Measurements from ENCODE around the gene GABBR2.
"Not testable (repeated sequence)": the region's sequence is repeated elsewhere in the genome, so short reads cannot be mapped to it uniquely, and the experiment has no call there.

GABBR2 gene

DNA sequence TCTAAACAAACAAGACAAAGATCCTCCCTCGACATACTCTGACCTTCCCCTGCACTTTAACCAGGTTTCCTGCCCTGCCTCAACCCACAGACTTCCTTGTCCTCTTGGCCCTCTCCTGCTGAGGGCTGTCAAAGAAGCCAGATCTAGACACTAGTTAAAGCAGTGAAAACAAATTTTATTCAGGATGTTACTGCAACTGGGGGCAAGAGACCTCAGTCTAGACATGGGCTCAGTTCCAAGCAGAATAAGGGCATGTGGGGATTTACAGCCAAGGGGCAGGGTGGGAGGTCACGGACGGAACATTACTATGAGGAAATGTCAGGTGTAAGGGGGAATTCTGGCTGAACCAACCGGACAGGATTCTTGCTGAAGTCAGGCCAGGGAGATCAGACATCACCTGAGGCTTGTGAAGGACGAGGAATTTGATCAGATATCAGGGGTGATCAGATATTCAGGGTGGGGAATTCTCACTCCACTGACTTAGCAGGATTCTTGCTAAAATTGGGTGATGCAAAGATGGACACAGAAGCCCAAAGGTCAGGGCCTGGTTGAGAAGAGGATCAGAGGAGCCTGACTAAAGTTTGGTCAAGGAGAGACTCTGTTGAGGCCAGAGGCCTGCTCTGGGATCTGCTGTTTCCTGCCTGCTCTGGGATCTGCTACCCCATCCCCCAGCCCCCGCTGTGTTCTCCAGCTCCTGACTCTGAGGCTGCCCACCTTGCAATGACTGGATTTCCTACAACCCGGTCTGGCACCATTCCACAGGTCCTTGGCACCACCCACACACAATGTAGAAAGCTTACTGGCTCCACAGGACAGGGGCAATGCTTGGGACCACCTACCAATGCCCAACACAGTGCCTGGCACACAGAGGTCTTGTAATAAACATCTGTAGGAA, 21.5 kb downstream of the GABBR2 start:
- no peak for DNase-seq (ENCODE audit: low read depth)

DNA sequence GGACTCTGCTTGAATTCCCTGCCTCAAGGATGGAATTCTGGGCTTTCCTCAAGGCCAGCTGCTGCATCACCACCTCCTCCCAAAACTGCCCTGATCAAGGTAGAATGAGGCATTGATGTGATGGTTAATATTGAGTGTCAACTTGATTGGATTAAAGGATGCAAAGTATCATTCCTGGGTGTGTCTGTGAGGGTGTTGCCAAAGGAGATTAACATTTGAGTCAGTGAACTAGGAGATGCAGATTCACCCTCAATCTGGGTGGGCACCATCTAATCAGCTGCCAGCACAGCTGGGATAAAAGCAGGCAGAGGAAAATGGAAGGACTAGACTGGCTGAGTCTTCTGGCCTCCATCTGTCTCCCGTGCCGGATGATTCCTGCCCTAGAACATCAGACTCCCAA, 23.9 kb downstream of the GABBR2 start:
- not testable (repeated sequence) for DNase-seq (ENCODE audit: low read depth)

DNA sequence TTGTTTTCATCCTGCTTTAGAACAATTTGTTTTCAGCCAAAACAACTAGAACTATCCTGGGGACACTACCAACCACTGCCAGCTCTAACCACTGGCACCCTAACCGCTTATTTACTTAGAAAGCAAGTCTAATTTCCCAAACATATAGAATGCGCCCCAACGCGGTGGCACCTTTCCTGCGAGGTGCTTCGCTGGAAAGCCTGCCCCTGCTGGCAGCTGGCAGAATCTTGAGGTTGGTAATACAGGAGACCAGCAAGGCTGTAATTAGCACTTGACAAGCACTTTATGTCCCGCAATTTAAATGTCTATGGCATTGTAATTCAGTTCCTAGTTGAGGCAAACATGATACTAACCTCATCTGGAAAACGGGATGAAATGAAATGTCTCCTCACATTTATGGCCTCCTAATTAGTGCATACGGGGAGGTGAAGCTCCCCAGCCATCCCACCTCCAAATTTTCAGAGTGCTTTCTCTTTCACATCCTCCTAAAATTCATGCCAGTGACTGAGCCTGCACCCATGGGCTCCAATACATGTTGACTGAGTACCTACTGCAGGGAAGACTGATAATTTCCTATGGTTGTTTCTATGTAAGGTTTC, 30.4 kb downstream of the GABBR2 start:
- DNase-seq (ENCODE audit: low read depth), result no peak

DNA sequence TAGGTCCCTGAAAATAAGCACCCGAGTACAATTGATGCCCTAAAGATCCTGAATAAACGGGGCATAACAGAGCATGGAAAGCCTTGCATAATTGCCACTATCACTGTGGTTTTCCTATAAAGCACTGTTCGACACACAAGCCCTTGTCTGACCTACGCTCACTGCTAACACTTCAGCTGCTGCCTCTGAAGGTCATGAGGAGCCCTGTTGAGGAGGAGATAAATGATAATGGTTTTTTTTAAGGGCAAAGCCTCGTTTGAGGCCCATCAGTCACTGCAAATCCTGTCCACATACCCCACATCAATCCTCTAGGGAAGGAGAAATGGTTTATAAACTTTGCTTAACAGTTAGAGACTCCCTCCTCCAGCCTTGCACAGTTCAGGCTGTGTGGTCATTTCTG, 35.1 kb downstream of the GABBR2 start:
- DNase-seq (ENCODE audit: low read depth), result no peak

DNA sequence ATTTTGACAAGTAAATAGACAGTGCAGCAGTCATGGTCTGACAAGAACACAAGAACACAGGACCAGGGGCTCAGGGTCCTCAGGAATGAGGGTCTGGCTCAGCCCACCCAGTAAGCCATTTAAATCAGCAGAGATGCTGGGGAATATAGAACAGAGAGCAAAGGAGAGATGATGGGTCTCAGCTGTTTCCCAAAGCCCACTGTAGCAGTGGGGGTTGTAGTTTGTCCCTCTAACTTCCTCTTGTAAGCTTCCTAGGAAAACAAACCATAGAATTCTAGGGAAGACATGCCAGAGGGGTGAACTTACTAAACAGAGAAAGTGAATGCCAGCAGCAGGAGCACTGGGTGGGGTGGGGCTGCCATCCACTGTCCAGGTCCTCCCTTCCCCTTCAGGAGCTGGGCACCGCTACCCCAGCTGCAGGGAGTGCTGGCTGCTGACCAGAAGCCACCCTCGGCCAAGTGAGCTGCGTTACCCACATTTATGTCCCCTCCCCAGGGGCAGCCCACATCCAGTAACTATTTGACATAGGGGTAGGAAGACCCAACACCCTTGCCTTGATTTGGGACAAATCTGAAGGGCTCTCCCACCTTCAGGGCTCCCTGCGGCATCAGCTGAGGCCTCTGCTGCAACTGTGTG, 41.6 kb downstream of the GABBR2 start:
- no peak for DNase-seq (ENCODE audit: low read depth)

DNA sequence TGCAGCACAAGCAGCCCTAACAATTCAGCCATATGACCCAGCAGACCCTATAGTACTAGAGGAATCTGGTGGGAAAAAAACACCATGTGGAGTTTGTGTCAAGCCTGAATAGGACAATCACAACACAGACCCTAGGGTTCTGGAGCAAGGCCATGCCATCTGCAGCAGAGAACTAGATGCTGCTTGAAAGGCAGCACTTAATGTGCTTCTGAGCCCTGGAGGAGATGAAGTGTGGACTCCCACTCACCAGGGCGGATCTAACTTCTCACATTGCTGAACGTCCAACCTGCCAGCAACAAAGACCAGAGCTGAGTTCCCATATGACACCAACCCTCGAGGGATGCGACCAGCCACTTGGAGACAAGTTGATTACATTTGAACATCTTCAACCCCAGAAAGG, 43.2 kb downstream of the GABBR2 start:
- no peak for DNase-seq (ENCODE audit: low read depth)

DNA sequence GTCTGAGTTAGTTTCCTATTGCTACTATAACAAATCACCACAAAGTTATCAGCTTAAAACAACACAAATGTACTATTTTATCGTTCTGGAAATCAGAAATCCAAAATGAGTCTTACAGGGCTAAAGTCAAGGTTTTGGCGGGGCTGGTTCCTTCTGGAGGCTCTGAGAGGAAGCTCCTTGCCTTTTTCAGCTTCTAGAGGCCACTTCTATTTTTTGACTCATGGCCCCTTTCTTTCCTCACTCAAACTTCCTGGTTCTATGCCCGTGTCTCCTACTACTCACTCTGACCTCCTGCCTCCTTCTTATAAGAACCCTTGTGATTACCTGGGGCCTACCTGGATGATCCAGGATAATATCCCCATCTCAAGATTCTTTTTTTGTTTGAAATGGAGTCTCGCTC, 48.2 kb downstream of the GABBR2 start:
- DNase-seq (ENCODE audit: low read depth), result no peak

DNA sequence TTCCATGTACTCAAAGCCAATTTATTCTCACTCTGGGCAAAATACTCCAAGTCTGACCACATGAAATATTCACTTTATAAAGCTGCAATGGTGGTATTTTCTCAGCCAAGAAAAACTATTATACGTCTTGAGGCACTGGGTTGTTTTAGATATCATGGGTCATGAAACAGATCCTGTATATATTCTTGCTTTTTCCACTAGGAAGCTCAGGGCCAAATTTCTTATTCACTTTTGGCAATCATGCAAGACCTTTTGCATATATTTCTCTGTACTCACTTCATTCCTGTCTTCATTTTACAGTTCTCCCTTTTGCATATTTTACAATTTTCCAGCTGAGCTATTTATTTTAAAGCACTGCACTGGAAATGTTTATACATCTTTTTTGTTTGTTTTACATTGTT, 49.8 kb downstream of the GABBR2 start:
- no peak for DNase-seq (ENCODE audit: low read depth)

DNA sequence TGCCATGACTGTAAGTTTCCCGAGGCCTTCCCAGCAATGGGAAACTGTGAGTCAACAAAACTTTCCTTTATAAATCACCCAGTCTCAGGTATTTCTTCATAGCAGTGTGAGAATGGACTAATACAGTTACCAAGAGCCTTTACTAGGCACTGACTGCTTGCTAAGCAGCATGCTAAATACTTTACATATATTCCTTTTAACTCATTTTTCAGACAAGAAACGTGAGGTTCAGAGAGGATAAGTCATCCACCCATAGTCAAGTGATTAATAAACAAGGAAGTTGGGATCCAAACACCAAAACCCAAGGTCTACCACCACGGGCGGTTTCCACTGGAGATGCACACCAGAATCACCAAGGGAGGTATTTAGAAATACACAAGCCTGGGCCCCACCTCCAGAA, 50.8 kb downstream of the GABBR2 start:
- DNase-seq (ENCODE audit: low read depth), result no peak

DNA sequence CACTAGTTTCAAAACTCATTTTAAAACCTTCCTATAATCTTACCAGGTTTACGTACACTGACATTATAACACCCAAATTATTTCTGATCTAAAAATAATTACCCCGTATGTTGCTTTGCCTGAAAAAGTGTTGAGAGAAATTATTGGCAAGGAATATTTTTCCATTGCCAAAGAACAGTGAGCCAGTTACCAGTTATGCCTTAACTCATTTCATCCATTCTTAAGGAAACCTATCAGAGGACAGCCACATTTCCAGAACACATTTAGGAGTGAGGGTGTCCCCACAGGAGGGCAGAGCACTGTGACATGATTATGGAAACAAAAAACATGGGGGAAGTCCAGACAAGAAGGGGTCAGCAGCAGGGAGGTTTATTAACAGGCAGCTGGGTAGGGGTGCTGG, 52.2 kb downstream of the GABBR2 start:
- no peak for DNase-seq (ENCODE audit: low read depth)

DNA sequence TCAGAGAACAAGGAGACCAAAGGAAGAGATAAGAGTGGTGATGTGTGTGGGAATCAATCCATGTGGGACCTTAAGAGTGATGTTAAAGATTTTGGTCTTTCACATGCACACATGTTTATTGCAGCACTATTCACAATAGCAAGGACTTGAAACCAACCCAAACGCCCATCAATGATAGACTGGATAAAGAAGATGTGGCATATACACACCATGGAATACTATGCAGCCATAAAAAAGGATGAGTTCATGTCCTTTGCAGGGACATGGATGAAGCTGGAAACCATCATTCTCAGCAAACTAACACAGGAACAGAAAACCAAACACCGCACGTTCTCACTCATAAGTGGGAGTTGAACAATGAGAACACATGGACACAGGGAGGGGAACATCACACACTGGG, 53.3 kb downstream of the GABBR2 start:
- DNase-seq (ENCODE audit: low read depth), result not testable (repeated sequence)

DNA sequence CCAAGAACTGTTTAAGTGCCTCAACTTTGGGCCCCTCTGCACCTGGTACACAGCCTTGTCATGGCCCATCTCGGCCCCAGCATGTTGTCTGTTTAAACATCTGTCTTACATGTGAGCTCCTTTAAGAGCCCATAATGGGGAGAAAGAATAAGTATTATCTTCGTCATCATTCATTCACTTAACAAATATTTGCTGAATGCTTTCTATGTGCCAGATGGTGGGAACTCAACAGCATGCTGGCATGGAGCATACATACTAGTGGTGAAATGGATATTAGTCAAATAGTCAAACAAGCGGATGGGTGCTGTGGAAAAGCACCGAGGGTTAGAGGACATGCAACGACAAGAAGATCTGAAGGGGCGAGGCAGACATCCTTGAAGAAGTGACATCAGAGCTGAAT, 54.5 kb downstream of the GABBR2 start:
- DNase-seq (ENCODE audit: low read depth), result no peak

DNA sequence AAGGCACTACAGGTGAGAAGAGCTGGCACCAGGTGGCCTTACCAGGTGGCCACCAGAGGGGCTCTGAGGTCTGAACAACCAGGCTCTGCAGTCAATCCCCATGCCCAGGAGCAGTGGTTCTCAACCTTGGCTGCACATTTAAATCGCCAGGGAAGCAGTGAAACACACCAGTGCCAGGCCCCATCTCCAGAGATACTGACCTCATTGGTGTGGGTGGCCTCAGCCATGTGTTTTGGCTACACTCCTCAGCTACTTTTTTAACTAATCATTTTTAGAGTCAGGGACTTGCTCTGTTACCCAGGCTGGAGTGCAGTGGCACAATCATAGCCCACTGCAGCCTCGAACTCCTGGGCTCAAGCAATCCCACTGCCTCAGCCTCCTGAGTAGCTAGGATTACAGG, 56.0 kb downstream of the GABBR2 start:
- DNase-seq (ENCODE audit: low read depth), result no peak

DNA sequence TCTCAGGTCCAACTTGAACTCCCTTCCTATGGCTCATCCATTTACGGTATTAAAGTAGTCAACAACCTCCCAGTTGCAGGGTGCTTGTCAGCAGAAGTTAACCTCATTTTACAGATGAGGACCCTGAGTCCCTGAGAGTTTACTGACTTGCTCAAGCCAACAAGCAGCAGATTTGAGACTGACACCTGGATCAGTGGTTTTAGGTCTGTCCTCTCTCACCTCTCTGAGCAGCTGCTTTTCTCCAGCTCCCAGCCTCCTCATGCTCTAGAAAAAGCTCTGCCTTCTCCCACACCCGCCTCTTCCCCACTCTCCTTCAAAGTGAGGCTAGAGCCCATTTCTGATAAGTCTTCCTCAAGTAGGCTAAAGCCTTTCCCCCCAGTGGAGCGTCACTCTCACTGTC, 56.4 kb downstream of the GABBR2 start:
- DNase-seq (ENCODE audit: low read depth), result no peak

DNA sequence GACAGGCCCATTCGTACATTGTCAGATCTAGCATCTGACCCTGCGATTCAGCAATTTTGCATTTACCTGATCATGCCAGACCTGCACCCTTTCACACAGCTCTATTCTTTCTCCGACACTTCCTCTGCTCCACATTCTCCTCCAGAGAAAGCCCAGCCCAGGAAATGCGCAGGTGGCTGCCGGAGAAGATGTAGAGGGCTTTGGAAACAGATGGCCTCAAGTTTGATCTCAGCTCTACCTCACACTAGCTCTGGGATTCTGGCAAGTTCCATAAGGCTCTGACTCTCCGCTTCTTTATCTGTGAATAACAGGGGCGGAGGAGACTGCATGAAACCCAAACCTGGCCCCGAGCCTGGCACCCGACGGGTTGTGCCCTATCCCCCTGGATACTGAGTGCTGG, 61.5 kb downstream of the GABBR2 start:
- DNase-seq (ENCODE audit: low read depth), result no peak

DNA sequence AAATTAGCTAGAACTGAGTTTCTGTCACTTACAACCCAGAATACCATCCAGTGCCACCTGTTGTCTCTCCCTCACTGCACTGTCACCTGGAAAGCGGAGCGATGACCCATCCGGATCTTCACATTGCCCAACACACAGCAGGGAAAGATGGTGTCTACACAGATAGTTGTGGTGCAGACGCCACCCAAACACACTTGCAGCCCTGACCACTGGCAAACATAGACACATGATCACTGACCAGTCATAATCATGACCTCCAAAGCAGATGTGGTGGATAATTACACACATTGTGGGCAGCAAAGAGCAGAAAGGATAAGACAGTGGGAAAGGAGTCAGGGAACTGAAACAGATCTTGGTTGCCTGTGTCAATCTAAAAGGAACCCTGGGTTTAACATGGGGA, 64.7 kb downstream of the GABBR2 start:
- DNase-seq (ENCODE audit: low read depth), result no peak

DNA sequence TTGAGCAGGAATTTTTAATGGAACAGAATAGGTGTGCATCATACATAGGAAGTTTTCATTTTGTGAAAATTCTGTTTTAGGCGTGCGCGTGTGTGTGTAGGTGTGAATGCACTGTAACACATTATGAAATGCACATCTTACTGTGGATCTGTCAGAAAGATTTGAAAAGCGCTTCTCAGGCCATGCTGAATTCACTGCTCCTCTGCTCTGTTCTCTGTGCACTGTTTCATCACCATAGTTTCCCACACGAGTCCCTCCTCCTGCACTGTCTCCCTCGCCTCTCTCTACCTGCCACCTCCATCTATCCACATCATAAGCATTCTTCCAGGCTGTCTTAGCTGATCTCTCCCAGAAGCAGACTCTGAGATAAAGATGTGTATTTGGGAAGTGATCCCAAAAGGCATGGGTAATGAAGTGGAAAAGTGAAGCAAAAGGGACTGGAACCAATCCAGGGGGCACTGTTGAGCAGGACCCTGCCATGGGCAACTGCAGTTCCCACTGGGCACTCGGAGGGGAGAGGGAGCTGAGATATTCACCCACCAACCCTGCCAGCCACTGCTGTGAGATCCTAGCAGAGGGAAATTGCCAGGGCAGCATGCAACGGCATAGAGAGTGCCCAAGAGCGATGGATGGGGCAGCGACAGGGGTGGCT, 65.9 kb downstream of the GABBR2 start:
- no peak for DNase-seq (ENCODE audit: low read depth)

DNA sequence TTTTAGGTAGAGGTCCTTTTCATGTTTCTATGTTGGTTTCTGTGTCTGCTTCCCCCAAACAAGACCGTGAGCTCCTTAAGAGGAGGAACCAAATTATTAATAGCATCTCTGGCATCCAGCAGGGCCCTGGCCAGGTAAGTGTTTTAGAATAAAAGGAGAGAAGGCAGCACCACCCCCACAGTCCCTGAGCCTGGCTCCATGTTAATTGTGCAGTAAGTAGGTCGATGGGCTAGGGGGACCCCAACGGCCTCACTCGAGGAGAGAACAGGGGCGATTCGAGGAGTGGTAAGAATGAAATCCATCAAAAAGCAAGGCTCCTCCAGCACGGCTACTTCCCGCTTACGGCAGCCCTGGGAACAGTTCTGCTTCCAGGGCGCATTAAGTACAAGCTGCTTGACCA, 67.0 kb downstream of the GABBR2 start:
- no peak for DNase-seq (ENCODE audit: low read depth)

DNA sequence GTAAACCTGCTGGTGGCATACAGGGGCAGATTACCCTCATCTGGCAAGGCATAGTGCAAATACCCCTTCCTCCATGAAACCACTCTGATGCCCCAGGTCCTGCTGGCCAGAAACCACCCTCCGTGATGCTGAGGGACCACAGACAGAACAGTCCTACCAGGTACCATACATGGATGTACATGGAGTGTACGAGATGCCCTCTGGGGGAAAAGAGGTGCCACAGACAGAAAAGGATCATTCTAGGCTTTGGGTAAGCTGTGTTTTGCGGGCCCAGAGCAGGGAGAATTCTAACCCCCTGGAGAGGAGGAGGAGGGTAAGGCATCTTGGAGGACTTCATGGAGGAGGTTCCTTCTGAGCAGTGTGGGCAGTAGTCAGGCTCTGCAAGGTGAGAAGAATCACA, 68.3 kb downstream of the GABBR2 start:
- no peak for DNase-seq (ENCODE audit: low read depth)

DNA sequence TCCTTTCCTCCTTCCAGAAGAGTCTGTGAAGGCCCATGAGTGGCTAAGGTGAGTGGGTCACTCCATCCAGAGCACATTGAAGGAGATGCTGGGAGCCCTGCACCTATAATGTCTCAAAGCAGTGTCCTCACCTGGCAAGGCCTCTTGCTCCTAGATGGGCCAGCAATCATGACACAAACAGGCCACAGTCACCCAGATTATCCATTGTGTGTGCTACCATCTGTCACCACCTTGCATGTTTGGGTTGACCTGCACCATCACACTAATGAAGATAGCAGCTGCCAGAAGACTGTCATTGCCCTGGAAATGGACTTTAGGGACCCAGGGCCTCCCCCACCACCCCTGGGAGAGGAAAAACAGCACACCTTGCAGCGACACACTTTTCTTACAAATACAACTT, 69.6 kb downstream of the GABBR2 start:
- no peak for DNase-seq (ENCODE audit: low read depth)

DNA sequence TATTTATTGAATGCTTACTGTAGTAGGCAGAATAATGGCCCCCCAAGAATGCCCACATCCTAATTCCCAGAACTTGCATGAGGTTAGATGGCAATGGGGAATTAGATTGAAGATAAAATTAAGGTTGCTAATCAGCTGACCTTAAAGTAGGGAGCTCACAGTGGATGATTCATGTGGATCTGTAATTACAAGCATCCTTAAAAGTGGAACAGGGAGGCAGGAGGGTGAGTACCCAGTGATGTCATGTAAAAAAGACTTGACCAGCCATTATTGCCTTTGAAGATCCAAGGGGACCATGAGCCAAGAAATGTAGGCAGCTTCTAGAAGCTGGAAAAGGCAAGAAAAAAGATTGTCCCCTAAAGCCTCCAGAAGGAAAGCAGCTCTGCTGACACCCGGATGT, 71.4 kb downstream of the GABBR2 start:
- no peak for DNase-seq (ENCODE audit: low read depth)

DNA sequence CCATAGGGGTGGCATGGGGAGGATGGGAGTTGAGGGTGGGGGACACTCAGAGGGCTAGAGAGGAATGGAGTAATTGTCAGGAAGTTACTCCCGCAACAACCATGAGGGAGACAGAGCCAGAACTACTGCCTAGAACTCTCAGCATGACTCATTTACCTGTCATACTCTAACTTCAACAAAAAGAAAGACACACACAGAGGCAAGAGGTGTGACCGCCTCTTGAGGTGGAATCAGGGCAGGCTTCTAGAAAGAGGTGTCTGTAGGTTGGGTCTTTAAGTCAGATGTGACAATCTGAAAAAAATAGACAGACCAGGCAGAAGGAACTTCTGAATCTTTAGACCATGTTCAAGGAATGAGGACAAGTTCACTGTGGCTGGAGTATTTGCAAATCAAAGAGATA, 73.4 kb downstream of the GABBR2 start:
- DNase-seq (ENCODE audit: low read depth), result no peak
